Fibroblast of upper back skin (primary cell): ENCODE results near the gene PRPF18.
"Not testable (repeated sequence)": the region's sequence is repeated elsewhere in the genome, so short reads cannot be mapped to it uniquely, and the experiment has no call there.

Experiments
- DNase-seq: peaks from one replicate; pipeline ENCODE4 v3.0.0-alpha.2; 2013

The PRPF18 gene, protein sequence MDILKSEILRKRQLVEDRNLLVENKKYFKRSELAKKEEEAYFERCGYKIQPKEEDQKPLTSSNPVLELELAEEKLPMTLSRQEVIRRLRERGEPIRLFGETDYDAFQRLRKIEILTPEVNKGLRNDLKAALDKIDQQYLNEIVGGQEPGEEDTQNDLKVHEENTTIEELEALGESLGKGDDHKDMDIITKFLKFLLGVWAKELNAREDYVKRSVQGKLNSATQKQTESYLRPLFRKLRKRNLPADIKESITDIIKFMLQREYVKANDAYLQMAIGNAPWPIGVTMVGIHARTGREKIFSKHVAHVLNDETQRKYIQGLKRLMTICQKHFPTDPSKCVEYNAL

DNA sequence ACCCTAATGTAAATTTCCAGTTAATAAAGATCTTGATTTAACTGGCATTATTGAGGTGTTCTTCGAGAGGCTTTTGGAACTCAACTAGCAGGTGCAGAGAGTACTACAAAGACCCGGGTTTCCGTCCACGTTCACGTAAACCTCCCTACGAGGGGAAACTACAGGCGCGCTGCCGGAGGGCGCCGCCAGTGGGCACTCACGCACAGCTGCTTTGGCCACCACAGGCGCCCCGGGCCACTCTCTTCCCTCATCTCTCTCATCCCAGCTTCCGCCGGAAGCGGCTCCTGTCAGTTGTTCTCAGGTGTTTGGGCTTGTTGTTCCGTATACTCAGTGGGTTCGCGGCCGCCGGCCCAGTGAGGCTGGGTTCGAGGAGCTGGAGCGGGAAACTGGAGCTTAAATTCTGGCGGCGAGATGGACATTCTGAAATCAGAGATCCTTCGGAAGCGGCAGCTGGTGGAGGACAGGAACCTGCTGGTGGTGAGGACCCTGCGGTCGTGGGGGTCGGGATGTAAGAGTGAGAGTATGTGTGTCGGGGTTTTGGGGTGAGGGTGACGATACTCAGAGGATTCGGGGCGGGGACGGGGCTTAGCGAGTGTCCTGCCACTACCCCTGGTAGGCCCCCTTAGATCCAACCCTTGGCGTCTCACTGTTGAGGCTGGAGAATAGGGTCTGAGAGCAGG lies at the start of gene PRPF18:
Gene PRPF18, plus strand, starts transcription at position 290 of the 680 bp plus-strand sequence. Its CDS starts 122 bp downstream, at position 412.
- DNase-seq, result peak; percentile 91

DNA sequence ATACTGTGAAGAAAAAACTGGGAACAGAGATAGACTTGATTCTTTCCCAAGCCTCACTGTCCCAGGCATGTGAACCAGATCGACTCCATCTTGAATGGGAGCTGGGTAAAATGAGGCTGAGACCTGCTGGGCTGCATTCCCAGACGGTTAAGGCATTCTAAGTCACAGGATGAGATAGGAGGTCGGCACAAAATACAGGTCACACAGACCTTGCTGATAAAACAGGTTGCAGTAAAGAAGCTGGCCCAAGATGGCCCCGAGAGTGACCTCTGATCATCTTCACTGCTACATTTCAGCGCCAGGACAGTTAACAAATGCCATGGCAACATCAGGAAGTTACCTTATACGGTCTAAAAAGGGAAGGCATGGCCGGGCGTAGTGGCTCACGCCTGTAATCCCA lies 48.8 kb upstream of the PRPF18 start:
- DNase-seq, result not testable (repeated sequence)

- no peak for DNase-seq
Observed at GRCh38 chr10:13542533-13542932, 44.2 kb upstream of the PRPF18 start.

GRCh38 chr10:13550802-13551201 lies 36.0 kb upstream of the PRPF18 start:
- DNase-seq, result no peak

DNA sequence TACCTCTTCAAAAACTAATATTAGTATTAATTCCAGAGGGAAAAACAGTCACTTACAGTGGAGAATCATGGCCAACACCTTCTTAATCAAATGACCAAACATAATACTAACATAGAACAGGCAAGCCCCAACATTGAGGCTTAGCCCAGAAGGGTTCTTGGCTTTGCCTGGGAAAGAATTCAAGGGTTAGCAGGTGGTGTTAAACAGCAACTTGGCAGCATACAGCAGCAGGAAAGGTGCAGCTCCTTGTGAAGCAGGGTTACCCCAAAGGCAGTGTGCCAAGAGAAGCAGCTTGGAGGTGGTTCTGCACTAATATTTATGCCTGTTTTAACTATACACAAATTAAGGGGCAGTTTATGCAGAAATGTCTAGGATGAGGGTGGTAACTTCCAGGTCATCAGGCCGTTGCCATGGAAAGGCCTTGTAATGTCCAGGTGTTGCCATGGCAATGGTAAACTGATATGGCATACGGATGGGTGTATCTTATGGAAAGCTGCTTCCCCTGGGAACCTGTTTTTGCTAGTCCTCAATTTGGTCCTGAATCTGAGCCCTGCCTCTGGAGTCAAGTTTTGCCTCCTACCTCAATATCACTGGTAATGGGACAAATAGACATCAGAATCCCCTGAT lies 30.8 kb upstream of the PRPF18 start:
- DNase-seq, result no peak

GRCh38 chr10:13559124-13559700 lies 27.6 kb upstream of the PRPF18 start:
- DNase-seq, result no peak

DNA sequence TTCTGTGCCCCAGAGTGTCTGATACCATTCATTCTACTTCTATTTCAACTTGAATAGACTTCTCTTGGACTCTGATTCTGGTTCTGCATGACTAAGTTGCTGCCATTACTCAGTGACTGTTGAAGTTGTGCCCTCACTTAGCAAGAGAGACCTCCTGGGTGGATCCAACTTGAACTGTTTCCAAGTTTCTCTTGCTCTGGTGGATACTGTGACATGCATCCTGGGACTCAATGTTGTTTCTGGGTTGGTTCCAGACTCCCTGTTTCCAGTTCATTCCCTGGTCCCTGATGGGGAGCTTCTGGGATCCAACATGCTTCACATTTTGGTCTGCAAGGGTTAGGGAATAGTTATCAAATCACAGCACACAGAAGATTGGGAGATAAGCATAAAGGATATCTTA lies 26.2 kb upstream of the PRPF18 start:
- DNase-seq, result peak; percentile 27

- no peak for DNase-seq
Observed at GRCh38 chr10:13563481-13564445, 23.0 kb upstream of the PRPF18 start.

DNA sequence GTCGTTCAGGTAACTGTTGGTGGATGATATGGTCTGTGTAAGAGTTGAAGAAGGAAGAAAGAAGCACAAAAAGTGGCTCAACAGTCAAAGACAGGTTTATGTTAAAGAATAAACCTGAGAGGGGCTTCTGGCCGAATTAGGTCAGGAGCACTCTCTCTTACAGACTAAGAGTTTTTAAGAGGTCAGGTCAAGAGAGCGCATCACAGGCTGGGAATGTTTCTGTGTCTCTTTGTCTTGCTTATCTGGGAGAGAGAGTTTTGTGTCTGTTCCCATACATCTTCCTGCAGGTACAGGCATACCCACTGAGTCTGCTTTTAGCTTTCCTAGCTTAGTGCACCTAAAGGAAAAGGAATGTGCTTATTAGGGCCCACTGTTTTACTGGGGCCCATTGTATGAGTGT lies 22.2 kb upstream of the PRPF18 start:
- DNase-seq, result no peak

- DNase-seq, result no peak
Observed at GRCh38 chr10:13567030-13567429, 19.7 kb upstream of the PRPF18 start.

- DNase-seq, result no peak
Observed at GRCh38 chr10:13571541-13571940, 15.2 kb upstream of the PRPF18 start.

DNA sequence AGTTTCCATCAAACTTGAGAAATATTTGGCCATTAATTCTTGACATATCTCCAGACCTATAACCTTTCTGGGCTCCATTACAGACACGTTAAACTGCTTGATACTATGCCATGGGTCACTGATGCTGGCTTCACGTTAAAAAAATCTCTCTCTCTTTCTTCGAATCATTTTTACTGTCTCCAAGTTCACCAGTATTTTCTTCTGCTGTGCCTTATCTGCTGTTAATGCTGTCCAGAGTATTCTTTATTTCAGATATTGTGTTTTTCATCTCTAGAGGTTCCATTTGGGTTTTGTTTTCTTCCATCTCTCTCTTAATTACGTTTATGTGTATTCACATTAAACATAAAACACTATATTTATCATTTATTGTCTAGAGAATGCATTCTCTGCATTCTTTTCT lies 12.8 kb upstream of the PRPF18 start:
- DNase-seq, result no peak

GRCh38 chr10:13585195-13585751 lies 1.5 kb upstream of the PRPF18 start:
- no peak for DNase-seq

DNA sequence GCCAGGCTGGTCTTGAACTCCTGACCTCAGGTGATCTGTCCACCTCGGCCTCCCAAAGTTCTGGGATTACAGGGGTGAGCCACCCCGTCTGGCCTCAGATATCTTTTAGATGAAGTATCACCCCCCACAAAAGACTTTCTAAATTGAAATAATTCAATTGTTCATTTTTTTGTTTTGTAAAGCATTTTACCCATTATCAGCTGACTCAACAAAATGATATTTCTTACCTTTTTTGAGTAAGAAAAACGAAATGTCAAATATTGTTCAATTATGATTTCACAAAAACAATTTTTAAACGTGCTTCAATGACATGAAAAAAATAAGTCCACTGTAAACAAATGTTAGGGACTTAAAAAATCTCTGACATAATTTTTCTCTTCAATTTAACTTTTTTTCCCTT lies 822 bp upstream of the PRPF18 start:
- no peak for DNase-seq

DNA sequence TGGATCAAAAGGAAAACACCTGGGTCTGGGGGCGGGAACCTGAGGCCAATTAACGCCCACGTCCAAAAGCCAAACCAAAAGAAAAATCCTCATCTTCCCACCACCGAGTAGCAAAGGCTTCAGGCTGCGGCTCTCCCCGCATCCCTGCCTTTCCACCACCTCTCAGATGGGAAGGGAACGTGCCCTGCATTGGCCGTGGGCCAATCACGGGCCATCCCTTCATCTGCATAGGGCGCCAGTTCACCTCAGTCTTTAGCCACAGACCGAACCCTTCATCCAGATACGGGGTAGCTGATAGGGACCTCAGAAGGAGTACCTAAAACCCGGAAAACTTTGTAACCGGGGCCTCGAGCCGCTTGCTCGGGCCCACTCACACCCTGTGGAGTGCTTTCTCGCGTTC lies 626 bp downstream of the PRPF18 start:
- DNase-seq, result no peak

GRCh38 chr10:13589316-13589715 lies 2.6 kb downstream of the PRPF18 start:
- no peak for DNase-seq

- DNase-seq, result no peak
Observed at GRCh38 chr10:13590886-13591285, 4.1 kb downstream of the PRPF18 start.

DNA sequence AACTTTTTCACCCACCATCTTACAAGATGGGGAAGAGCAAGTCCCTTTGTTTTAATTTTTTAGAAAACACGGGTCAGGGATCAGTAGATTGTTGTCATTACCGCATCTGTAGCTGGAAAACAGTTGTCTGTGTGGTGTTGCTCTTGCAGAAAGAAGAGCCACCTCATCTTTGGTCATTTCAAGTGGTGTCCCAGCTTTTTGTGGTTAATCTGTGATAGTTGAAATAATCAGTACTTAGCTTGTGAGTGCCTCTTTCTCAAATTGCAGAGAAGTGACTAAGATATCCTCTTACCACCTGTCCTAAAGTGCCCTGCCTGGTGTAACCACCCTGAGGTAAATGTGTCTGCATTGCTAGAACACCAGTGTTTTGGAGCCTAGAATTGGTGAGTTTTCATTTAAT lies 5.5 kb downstream of the PRPF18 start:
- no peak for DNase-seq

DNA sequence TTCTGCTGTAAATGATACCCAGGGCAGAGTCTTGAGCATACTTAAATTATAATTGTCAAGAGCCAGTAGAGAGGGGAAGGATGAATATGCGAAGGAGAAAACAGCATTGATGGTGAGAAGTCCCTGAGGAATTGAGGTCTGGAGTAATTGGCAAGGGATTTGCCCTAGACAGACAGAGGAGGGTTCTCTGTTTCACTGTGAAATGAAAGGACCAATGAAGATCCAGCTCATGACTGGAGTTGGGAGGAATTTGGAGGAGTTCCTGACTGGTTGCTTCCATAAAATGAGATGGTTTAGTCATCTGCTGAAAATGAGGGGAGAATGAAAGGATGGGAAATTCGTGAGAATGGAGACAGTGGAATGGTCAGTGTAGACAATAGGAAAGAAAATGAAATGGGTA lies 6.8 kb downstream of the PRPF18 start:
- peak; percentile 60 for DNase-seq

DNA sequence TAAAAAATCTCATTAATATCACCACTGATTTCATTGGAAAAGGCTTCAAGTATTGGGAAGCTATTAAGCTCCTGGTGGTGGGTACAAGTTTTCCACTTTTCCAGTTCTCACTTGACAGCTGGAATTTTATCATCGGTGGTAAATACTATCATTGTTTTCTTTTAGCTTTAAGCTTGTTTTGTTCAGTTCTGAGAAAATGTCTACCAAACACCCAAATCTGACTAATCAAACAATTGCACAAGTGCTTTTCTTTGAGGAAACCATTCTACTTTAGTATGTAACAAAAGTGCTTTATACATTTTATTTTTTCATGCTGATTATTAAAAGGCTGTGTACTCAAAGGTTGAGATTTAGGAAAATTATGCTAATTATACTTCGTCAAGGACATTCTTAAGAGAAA lies 7.9 kb downstream of the PRPF18 start:
- DNase-seq, result no peak

DNA sequence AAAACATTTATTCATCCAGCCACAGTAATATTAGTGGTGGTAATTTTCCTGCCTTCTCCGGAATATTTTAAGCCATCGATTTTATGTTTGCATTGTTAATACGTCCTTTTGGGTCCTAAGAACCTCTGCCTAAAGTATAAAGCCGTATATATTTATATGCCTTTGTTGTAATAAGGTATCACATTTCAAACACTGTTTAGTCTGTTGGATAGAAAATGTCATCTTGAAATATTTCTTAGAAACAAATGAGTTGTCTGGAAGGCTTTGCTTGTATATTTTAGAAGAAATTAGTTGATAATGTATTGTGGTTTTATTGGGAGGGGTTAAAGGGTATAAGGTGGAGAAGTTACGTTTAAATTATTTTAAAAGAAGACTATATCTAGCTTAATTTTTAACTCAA lies 11.1 kb downstream of the PRPF18 start:
- no peak for DNase-seq

- DNase-seq, result no peak
Observed at GRCh38 chr10:13604357-13605040, 17.7 kb downstream of the PRPF18 start.
